GM12878 (cell line): Measurements from ENCODE around the gene CEBPE. TPM values are rescaled to one million over a fixed set of nuclear protein-coding genes. Genes with fewer than 3 reads are reported as not detected.

Source experiments
- ATAC-seq: fragments of 200-7000 bp; cut with Tn5 transposase; 3 replicates; pipeline ENCODE4 v1.9.1; 2020; ENCODE audit warnings: mild to moderate bottlenecking, moderate library complexity
- BruUV-seq: library from RNA; stranded (reverse); fragments of 400-500 nt; replicated peaks from 2 replicates; lab custom pipeline; 2021; lab: Mats Ljungman, UMichigan
- CTCF ChIA-PET: fragments of 300-600 bp; sonication (Branson Sonifier 250); formaldehyde crosslinking; extraction: SDS; loops from one replicate; lab custom pipeline; 2021; ENCODE audit warnings: inconsistent platforms; lab: Yijun Ruan, JAX
- POLR2A ChIA-PET: fragments of 350-600 bp; formaldehyde crosslinking; extraction: SDS; loops from one replicate; lab custom pipeline; 2021; ENCODE audit warnings: inconsistent platforms; lab: Charles Lee
- RAD21 ChIA-PET: fragments of 300-600 bp; sonication (Branson Sonifier 250); formaldehyde crosslinking; loops from one replicate; lab custom pipeline; 2023; ENCODE audit warnings: antibody characterized with exemption; ENCODE audit not compliant: unreplicated experiment; lab: Charles Lee
- SMC1A ChIA-PET: fragments of 300-600 bp; sonication (Branson Sonifier 250); formaldehyde crosslinking; loops from one replicate; lab custom pipeline; 2023; ENCODE audit not compliant: unreplicated experiment, uncharacterized antibody; lab: Charles Lee
- DNase-seq: peaks from one replicate; pipeline ENCODE4 v3.0.0-alpha.2; 2011; ENCODE audit warnings: low read depth, low spot score
- FAIRE-seq: peaks from 3 replicates; lab custom pipeline; 2011; peaks lifted over from hg19 to GRCh38; lab: Jason Lieb, UNC
- H2AFZ ChIP-seq: 2 replicates; pipeline ENCODE4 v1.6.0; 2011; ENCODE audit warnings: low read depth, low read length, control low read depth; ENCODE audit not compliant: control insufficient read depth
- H3K27ac ChIP-seq: 2 replicates; pipeline ENCODE4 v1.5.1; 2011; ENCODE audit warnings: control low read depth; ENCODE audit not compliant: control insufficient read depth, insufficient read depth
- H3K27me3 ChIP-seq, 2 experiments: replicated peaks in 1 of 2; 2 replicates each; pipeline versions ENCODE4 v1.6.0 to v1.6.1; 2011; ENCODE audit warnings: low read length in 1 of 2; ENCODE audit not compliant: control insufficient read depth in 2 of 2, insufficient read depth in 2 of 2
- H3K36me3 ChIP-seq, 2 experiments: 2 replicates each; pipeline ENCODE4 v1.5.1; 2011; ENCODE audit warnings: low read length in 1 of 2; ENCODE audit not compliant: control insufficient read depth in 2 of 2, insufficient read depth in 2 of 2
- H3K4me1 ChIP-seq: 2 replicates; pipeline ENCODE4 v1.6.1; 2011; ENCODE audit warnings: mild to moderate bottlenecking, low read length, moderate library complexity, mixed read lengths; ENCODE audit not compliant: control insufficient read depth, insufficient read depth
- H3K4me2 ChIP-seq: 2 replicates; pipeline ENCODE4 v1.6.0; 2011; ENCODE audit warnings: control low read depth; ENCODE audit not compliant: control insufficient read depth, insufficient read depth
- H3K4me3 ChIP-seq: fragments of 200-600 bp; sonication (generic); 2 replicates; pipeline ENCODE4 v1.5.1; 2016
- H3K79me2 ChIP-seq: 2 replicates; pipeline ENCODE4 v1.6.0; 2011; ENCODE audit warnings: low read length; ENCODE audit not compliant: control insufficient read depth, insufficient read depth
- H3K9ac ChIP-seq: 2 replicates; pipeline ENCODE4 v1.8.0; 2011; ENCODE audit warnings: low read length, control low read depth, mixed read lengths; ENCODE audit not compliant: control insufficient read depth, insufficient read depth
- H3K9me3 ChIP-seq: replicated peaks from 3 replicates; pipeline ENCODE4 v1.5.1; 2011; ENCODE audit warnings: mild to moderate bottlenecking, low read length; ENCODE audit not compliant: control insufficient read depth, insufficient read depth
- H4K20me1 ChIP-seq: 2 replicates; pipeline ENCODE4 v1.6.0; 2011; ENCODE audit not compliant: control insufficient read depth, insufficient read depth
- ASH2L ChIP-seq: fragments of 300-600, 200-600 bp; sonication (generic); IDR thresholded peaks from 2 replicates; pipeline ENCODE4 v1.6.1; 2017; ENCODE audit warnings: low read depth, mild to moderate bottlenecking, borderline replicate concordance
- ATF3 ChIP-seq: IDR thresholded peaks from 2 replicates; pipeline ENCODE4 v1.6.1; 2011; ENCODE audit warnings: low read depth, mild to moderate bottlenecking, low read length, moderate library complexity, borderline replicate concordance; ENCODE audit errors: extremely low read depth
- CREB1 ChIP-seq: IDR thresholded peaks from 2 replicates; pipeline ENCODE4 v1.6.1; 2012; ENCODE audit warnings: low read depth, mild to moderate bottlenecking, inconsistent platforms
- EED ChIP-seq: sonication (generic); IDR thresholded peaks from 2 replicates; pipeline ENCODE4 v1.6.1; 2016; ENCODE audit warnings: antibody characterized with exemption, low read depth
- EP300 ChIP-seq, 2 experiments: fragments of 150-350 bp in 1 of 2; IDR thresholded peaks; 2 replicates each; pipeline ENCODE4 v1.6.1; 2011 to 2012; ENCODE audit warnings: low read depth in 2 of 2, low read length in 2 of 2, borderline replicate concordance in 1 of 2, improper control_type of control experiment in 1 of 2, inconsistent platforms in 1 of 2; ENCODE audit not compliant: control insufficient read depth in 1 of 2
- KDM1A ChIP-seq: fragments of 200-600 bp; sonication (generic); IDR thresholded peaks from 2 replicates; pipeline ENCODE4 v1.6.1; 2016; ENCODE audit warnings: borderline replicate concordance
- LARP7 ChIP-seq: fragments of 450-650 bp; IDR thresholded peaks from 2 replicates; pipeline ENCODE4 v1.6.1; 2017; ENCODE audit warnings: mild to moderate bottlenecking
- MAX ChIP-seq: IDR thresholded peaks from 2 replicates; pipeline ENCODE4 v1.6.1; 2012; ENCODE audit warnings: low read depth, low read length, improper control_type of control experiment
- MXI1 ChIP-seq: fragments of 150-350 bp; IDR thresholded peaks from 2 replicates; pipeline ENCODE4 v1.6.1; 2011; ENCODE audit warnings: low read depth, mild to moderate bottlenecking, inconsistent platforms, low read length, improper control_type of control experiment
- RUNX3 ChIP-seq: IDR thresholded peaks from 2 replicates; pipeline ENCODE4 v1.6.1; 2012; ENCODE audit warnings: low read length, inconsistent platforms
- YBX1 ChIP-seq: fragments of 450-650 bp; IDR thresholded peaks from 2 replicates; pipeline ENCODE4 v1.6.1; 2016; ENCODE audit warnings: antibody characterized with exemption
- ZNF207 ChIP-seq: fragments of 450-650 bp; IDR thresholded peaks from 2 replicates; pipeline ENCODE4 v1.6.1; 2014; ENCODE audit warnings: antibody characterized with exemption, mild to moderate bottlenecking, borderline replicate concordance
- ZNF384 ChIP-seq: IDR thresholded peaks from 2 replicates; pipeline ENCODE4 v1.6.1; 2012; ENCODE audit warnings: low read depth, mild to moderate bottlenecking, low read length, improper control_type of control experiment, borderline replicate concordance
- WGBS: methylation state at CpG from one replicate; pipeline ENCODE4 v1.1.6; 2016; ENCODE audit warnings: low lambda C conversion rate; ENCODE audit not compliant: insufficient replicate concordance, insufficient coverage; ENCODE audit errors: missing lambda C conversion rate; 5-methylcytosine and 5-hydroxymethylcytosine counted together
- in situ Hi-C: fragments of 300-500 bp; cut with MboI; formaldehyde crosslinking; loops from 9 replicates; pipeline ENCODE4 v1.14.3; 2018; ENCODE audit warnings: mixed read lengths
- intact Hi-C: fragments of 100-400 bp; cut with micrococcal nuclease; formaldehyde crosslinking; loops from one replicate; pipeline ENCODE4 v1.14.2; 2022; ENCODE audit not compliant: unreplicated experiment
- polyA plus RNA-seq, 11 experiments: library from polyadenylated mRNA; depleted of rRNA in 4 of 11; unstranded in 6 of 11; stranded (reverse) in 5 of 11; fragments of >200 nt; fragmentation: Nextera tagmentation in 4 of 11; fragmentation: Illumina TruSeq in 1 of 11; extraction: Ambion mirVana in 4 of 11; extraction: Trizol in 1 of 11; gene quantifications; 1 replicate in 1 of 11; 2 replicates in 10 of 11; pipeline versions ENCODE4 v1.2.1 to v1.2.3, GENCODE V29; 2011 to 2016; ENCODE audit warnings: inconsistent platforms in 2 of 11, missing spikeins in 2 of 11, low read depth in 1 of 11
- total RNA-seq, 4 experiments: library from RNA; depleted of rRNA in 3 of 4; stranded (reverse); fragments of >200 nt in 3 of 4; fragmentation: Illumina TruSeq in 1 of 4; extraction: Trizol in 1 of 4; gene quantifications; 2 replicates each; pipeline versions ENCODE4 v1.2.1 to v1.2.3, GENCODE V29; 2013 to 2021

The CEBPE gene
- total and polyA plus RNA-seq, 10 of the 15 experiments (the other 5 are each of a cell fraction or from before 2014, with no cell fraction given) = 0.09 to 0.45 (median 0.24) TPM; not detected in 7

- intact Hi-C loops (no loop called here), in situ Hi-C loops (no loop called here)
- no peaks in the 10 kb centered on the region for H4K20me1 ChIP-seq
- no peak overlapping the region for H3K9ac ChIP-seq
- no peak overlapping the region for H3K27ac ChIP-seq
- WGBS = 27% methylated on average over 5 of the region's 5 CpGs
- POLR2A ChIA-PET = no interaction called here
- no peak for ATAC-seq
- H3K9me3 ChIP-seq = no peaks in the 10 kb centered on the region
- BruUV-seq = no TSS peak
- H3K27me3 ChIP-seq = peaks cover 0 to 7% of the 10 kb centered on the region in 2 experiments; a peak in 3 of 4 replicates
- RAD21 ChIA-PET = no interaction called here
- TF ChIP-seq ZNF207 (no peak), MXI1 (no peak), CREB1 (no peak)
- FAIRE-seq = no peak
- SMC1A ChIA-PET = no interaction called here
- no peak overlapping the region for H3K4me2 ChIP-seq
- CTCF ChIA-PET = interaction anchor here (1.2 kb wide), 1 partner anchor 39 kb away, joined by 3 read pairs; no protein-coding TSS in a partner anchor
- H3K4me1 ChIP-seq = peaks cover 13% of the 10 kb centered on the region
- no peaks in the 10 kb centered on the region for H3K36me3 ChIP-seq
- no peak for DNase-seq
- no peak overlapping the region for H2AFZ ChIP-seq
- no peak overlapping the region for H3K4me3 ChIP-seq
- no peaks in the 10 kb centered on the region for H3K79me2 ChIP-seq
These were observed 3.1 kb downstream of the CEBPE start for GRCh38 chr14:23115918-23116317.

GRCh38 chr14:23115039-23115731, 3.9 kb downstream of the CEBPE start:
- Histone ChIP-seq H3K4me1 (peaks cover 6% of the 10 kb centered on the region), H3K9me3 (no peaks in the 10 kb centered on the region), H3K27ac (no peak overlapping the region), H3K4me2 (no peak overlapping the region), H3K27me3 (peaks cover 0 to 7% of the 10 kb centered on the region in 2 experiments; a peak in 3 of 4 replicates), H3K79me2 (no peaks in the 10 kb centered on the region), H3K4me3 (no peak overlapping the region), H2AFZ (no peak overlapping the region), H3K9ac (no peak overlapping the region), H3K36me3 (no peaks in the 10 kb centered on the region), H4K20me1 (no peaks in the 10 kb centered on the region)
- intact Hi-C loops = no loop called here
- in situ Hi-C loops = no loop called here
- ATAC-seq = no peak
- ChIA-PET RAD21 (no interaction called here), SMC1A (no interaction called here), CTCF (interaction anchor here (1.2 kb wide), 1 partner anchor 38 kb away, joined by 3 read pairs; no protein-coding TSS in a partner anchor), POLR2A (no interaction called here)
- DNase-seq = no peak
- BruUV-seq = no TSS peak
- WGBS = 36% methylated on average over 10 of the region's 10 CpGs
- FAIRE-seq = no peak
- TF ChIP-seq ATF3 (no peak), MAX (no peak), RUNX3 (0 out of 2 replicates have a peak, but pooled peaks have one; percentile 29), EP300 (IDR thresholded peaks at IDR 0.05; ENCODE audit: borderline replicate concordance in 1 of 2, control insufficient read depth in 1 of 2, low read depth in 2 of 2, low read length in 2 of 2) (no peak), ZNF384 (no peak), YBX1 (no peak), ASH2L (no peak), EED (peak; percentile 40; the same call in 1 of the 2 replicates), ZNF207 (no peak), LARP7 (no peak), KDM1A (no peak)
